Measurements from ENCODE around the gene EFCC1.

Gene EFCC1

DNA sequence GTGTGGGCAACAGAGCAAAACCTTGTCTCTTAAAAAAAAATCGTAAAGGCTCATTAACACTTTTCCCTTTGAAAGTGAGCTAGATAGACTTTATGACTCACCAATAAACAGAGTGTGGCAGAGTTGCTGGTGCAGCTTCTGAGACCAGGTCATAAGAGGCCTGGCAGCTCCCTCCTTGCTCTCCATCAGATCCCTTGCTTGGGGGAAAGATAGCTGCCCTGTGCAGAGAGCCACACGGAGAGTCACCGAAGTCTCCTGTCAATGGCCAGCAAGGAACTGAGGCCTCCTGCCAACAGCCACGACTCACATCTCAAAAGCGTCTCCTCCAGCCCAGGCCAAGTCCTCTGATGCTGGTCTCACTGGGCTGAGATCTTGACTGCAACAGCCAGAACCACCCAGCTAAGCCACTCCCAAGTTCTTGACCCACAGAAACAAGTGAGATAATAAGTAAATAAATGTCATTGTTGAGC is 50.8 kb downstream of the EFCC1 start:
- DNase-seq (ENCODE audit: low read depth): no peak
- no peak for TF ChIP-seq CTCF (IDR thresholded peaks at IDR 0.05; ENCODE audit: control insufficient read depth, extremely low read depth, insufficient read depth)
- no peak overlapping the region for H3K4me3 ChIP-seq (ENCODE audit: low read depth, low read length)

GRCh38 chr3:129052675-129053074 is 51.6 kb downstream of the EFCC1 start:
- no peak overlapping the region for H3K4me3 ChIP-seq (ENCODE audit: low read depth, low read length)
- no peak for DNase-seq (ENCODE audit: low read depth)
- TF ChIP-seq CTCF (IDR thresholded peaks at IDR 0.05; ENCODE audit: control insufficient read depth, extremely low read depth, insufficient read depth): 0 out of 2 replicates have a peak, but pooled peaks have one; percentile 4

DNA sequence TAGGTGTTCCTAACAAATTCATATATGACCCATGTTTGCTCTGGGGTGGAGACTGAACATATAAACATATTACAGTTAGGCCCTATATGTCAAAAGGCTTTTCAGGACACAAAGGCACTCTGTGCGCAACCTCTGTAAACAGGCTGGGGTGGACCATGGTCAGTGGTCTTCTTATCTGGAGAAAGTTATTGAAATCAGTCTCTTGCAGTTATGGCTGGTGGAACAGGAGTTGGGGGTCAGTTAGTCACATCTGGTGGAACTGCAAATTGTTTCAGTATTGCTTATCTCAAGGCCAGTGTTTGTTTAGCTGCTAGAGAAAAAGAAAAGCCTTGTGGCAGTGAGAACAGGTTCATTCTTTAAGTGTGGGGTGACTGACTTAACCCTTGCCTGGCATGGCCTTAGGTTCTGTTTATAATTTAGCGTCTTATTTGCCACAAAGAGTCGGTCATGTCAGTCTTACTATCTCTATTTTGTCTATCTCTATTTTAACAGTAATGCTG is 53.6 kb downstream of the EFCC1 start:
- no peak for TF ChIP-seq CTCF (IDR thresholded peaks at IDR 0.05; ENCODE audit: control insufficient read depth, extremely low read depth, insufficient read depth)
- no peak overlapping the region for H3K4me3 ChIP-seq (ENCODE audit: low read depth, low read length)
- DNase-seq (ENCODE audit: low read depth): no peak

- DNase-seq (ENCODE audit: low read depth): no peak
- TF ChIP-seq CTCF (IDR thresholded peaks at IDR 0.05; ENCODE audit: control insufficient read depth, extremely low read depth, insufficient read depth): no peak
- H3K4me3 ChIP-seq (ENCODE audit: low read depth, low read length): no peak overlapping the region
Observed at GRCh38 chr3:129056451-129057173, 55.5 kb downstream of the EFCC1 start.

GRCh38 chr3:129057249-129057648 is 56.1 kb downstream of the EFCC1 start:
- no peak overlapping the region for H3K4me3 ChIP-seq (ENCODE audit: low read depth, low read length)
- no peak for DNase-seq (ENCODE audit: low read depth)
- TF ChIP-seq CTCF (IDR thresholded peaks at IDR 0.05; ENCODE audit: control insufficient read depth, extremely low read depth, insufficient read depth): no peak

- DNase-seq (ENCODE audit: low read depth): no peak
- H3K4me3 ChIP-seq (ENCODE audit: low read depth, low read length): no peak overlapping the region
- TF ChIP-seq CTCF (IDR thresholded peaks at IDR 0.05; ENCODE audit: control insufficient read depth, extremely low read depth, insufficient read depth): peak; percentile 29; the same call in 1 of the 2 replicates
Observed at GRCh38 chr3:129058441-129059200, 57.5 kb downstream of the EFCC1 start.

Data from LNCaP clone FGC (cell line).